ENCODE measurements around the gene NCLN.

Gene NCLN

DNA sequence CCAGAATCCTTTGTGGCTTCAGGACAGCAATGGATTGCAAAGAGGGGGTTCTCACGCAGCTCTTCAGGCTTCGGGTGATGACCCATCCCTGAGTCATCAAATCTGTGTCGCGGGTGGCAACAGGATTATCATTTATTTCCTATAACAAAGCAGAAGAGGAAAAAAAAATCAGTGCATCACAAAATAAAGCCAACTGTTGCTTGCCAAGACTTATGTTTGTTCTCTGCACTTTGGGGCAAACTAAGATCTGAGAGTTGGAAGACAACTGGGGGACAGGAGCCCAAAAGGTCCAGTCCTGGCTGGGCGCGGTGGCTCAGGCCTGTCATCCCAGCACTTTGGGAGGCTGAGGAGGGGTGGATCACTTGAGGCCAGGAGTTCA, 43.4 kb upstream of the NCLN start:
- Histone ChIP-seq H3K27ac (ENCODE audit: low read depth, low read length, poor library complexity, severe bottlenecking) (no peak overlapping the region), H3K9me2 (ENCODE audit: low read depth, low read length) (no peaks in the 10 kb centered on the region), H3F3A (ENCODE audit: insufficient read depth, low read length) (no peaks in the 10 kb centered on the region), H3K4me3 (ENCODE audit: low read depth, low read length, poor library complexity, severe bottlenecking) (no peak overlapping the region), H4K20me1 (ENCODE audit: insufficient read depth, low read length) (no peaks in the 10 kb centered on the region), H3K4me2 (ENCODE audit: low read length) (no peak overlapping the region), H3K36me3 (ENCODE audit: insufficient read depth, low read length) (no peaks in the 10 kb centered on the region), H3K9ac (ENCODE audit: low read length) (no peak overlapping the region), H2AFZ (ENCODE audit: low read length) (no peak overlapping the region), H3K4me1 (ENCODE audit: insufficient read depth, low read length, severe bottlenecking) (no peaks in the 10 kb centered on the region), H3K79me2 (ENCODE audit: insufficient read depth, low read length) (no peaks in the 10 kb centered on the region), H3K27me3 (ENCODE audit: insufficient read depth, low read length) (peaks cover 3% of the 10 kb centered on the region; the same call in 1 of the 2 replicates), H3K9me3 (ENCODE audit: low read length) (no peaks in the 10 kb centered on the region)
- no peak for TF ChIP-seq EZH2 (IDR thresholded peaks at IDR 0.05; ENCODE audit: borderline replicate concordance, low read length)
- TF ChIP-seq, protein P1, sequence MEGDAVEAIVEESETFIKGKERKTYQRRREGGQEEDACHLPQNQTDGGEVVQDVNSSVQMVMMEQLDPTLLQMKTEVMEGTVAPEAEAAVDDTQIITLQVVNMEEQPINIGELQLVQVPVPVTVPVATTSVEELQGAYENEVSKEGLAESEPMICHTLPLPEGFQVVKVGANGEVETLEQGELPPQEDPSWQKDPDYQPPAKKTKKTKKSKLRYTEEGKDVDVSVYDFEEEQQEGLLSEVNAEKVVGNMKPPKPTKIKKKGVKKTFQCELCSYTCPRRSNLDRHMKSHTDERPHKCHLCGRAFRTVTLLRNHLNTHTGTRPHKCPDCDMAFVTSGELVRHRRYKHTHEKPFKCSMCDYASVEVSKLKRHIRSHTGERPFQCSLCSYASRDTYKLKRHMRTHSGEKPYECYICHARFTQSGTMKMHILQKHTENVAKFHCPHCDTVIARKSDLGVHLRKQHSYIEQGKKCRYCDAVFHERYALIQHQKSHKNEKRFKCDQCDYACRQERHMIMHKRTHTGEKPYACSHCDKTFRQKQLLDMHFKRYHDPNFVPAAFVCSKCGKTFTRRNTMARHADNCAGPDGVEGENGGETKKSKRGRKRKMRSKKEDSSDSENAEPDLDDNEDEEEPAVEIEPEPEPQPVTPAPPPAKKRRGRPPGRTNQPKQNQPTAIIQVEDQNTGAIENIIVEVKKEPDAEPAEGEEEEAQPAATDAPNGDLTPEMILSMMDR (IDR thresholded peaks at IDR 0.05; ENCODE audit: low read length) = no peak

DNA sequence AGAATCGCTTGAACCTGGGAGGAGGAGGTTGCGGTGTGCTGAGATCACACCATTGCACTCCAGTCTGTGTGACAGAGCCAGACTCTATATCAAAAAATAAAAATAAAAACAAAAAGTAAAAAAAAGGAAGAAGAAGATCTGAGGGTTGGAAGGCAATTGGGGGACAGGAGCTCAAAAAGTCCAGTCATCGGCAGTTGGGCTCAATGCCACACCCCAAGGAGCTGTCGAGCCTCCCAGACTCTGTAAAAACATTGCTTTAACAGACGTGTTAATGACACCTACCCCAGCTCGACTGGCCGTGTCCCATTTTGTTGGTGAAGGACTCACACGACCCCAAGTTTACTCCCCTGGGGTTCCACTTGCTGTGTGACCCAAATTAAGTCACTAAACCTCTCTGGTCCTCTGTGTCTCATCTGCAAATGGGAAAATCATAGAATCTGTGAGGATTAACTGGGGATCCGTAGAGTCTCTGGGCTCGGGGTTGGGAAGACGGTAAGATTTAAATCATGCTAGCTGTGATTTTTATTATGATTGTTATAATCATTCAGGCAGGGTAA, 42.9 kb upstream of the NCLN start:
- Histone ChIP-seq H3K27me3 (ENCODE audit: insufficient read depth, low read length) (peaks cover 3% of the 10 kb centered on the region; the same call in 1 of the 2 replicates), H3K27ac (ENCODE audit: low read depth, low read length, poor library complexity, severe bottlenecking) (no peak overlapping the region), H3K4me2 (ENCODE audit: low read length) (no peak overlapping the region), H3K9ac (ENCODE audit: low read length) (no peak overlapping the region), H3K9me2 (ENCODE audit: low read depth, low read length) (no peaks in the 10 kb centered on the region), H2AFZ (ENCODE audit: low read length) (no peak overlapping the region), H4K20me1 (ENCODE audit: insufficient read depth, low read length) (no peaks in the 10 kb centered on the region), H3F3A (ENCODE audit: insufficient read depth, low read length) (no peaks in the 10 kb centered on the region), H3K36me3 (ENCODE audit: insufficient read depth, low read length) (no peaks in the 10 kb centered on the region), H3K4me3 (ENCODE audit: low read depth, low read length, poor library complexity, severe bottlenecking) (no peak overlapping the region), H3K4me1 (ENCODE audit: insufficient read depth, low read length, severe bottlenecking) (no peaks in the 10 kb centered on the region), H3K79me2 (ENCODE audit: insufficient read depth, low read length) (no peaks in the 10 kb centered on the region), H3K9me3 (ENCODE audit: low read length) (no peaks in the 10 kb centered on the region)
- TF ChIP-seq, protein P1 (IDR thresholded peaks at IDR 0.05; ENCODE audit: low read length) = no peak
- TF ChIP-seq EZH2 (IDR thresholded peaks at IDR 0.05; ENCODE audit: borderline replicate concordance, low read length) = no peak

DNA sequence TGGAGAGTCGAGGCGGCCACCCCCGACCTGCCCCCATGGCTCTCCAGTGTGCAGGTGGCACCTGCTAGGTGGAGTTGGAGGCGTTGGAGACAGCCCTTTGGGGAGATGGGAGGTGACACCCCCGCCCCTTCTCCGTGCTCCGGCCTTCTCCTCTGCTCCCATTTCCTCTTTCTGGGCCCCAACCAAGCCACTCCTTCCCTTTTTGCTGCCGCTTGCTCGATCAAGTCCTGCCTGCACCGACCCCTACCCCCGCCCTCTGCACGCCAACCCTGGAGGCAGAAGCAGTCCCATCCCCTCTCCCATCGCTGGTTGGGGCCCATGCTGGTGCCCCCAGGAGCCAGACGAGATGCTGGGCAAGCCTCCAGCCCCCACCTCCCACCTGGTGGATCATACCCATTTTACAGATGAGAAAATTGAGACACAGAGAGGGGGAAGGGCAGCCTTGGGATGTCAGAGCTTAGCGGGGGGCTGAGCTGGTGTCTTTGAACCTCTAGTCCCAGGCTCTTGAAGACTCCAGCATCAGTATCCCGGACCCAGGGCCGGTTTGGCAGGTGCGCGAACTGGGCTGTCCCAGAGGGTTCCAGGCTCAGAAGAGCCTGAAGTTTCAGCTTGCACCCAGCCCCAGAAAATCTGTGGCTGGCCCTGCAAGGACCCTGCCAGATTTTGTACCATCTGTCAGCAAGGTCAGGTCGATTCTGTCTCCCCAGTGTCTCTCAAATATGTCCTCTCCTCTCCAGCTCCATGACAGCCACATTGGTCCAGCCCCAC, 39.6 kb upstream of the NCLN start:
- Histone ChIP-seq H2AFZ (ENCODE audit: low read length) (no peak overlapping the region), H3K27me3 (ENCODE audit: insufficient read depth, low read length) (peaks cover 3% of the 10 kb centered on the region; the same call in 1 of the 2 replicates), H3K9me3 (ENCODE audit: low read length) (no peaks in the 10 kb centered on the region), H3K4me2 (ENCODE audit: low read length) (no peak overlapping the region), H3K9ac (ENCODE audit: low read length) (no peak overlapping the region), H3K36me3 (ENCODE audit: insufficient read depth, low read length) (no peaks in the 10 kb centered on the region), H3K9me2 (ENCODE audit: low read depth, low read length) (no peaks in the 10 kb centered on the region), H3K4me1 (ENCODE audit: insufficient read depth, low read length, severe bottlenecking) (no peaks in the 10 kb centered on the region), H3K4me3 (ENCODE audit: low read depth, low read length, poor library complexity, severe bottlenecking) (no peak overlapping the region), H3F3A (ENCODE audit: insufficient read depth, low read length) (no peaks in the 10 kb centered on the region), H4K20me1 (ENCODE audit: insufficient read depth, low read length) (no peaks in the 10 kb centered on the region), H3K79me2 (ENCODE audit: insufficient read depth, low read length) (no peaks in the 10 kb centered on the region), H3K27ac (ENCODE audit: low read depth, low read length, poor library complexity, severe bottlenecking) (no peak overlapping the region)
- TF ChIP-seq, protein P1 (IDR thresholded peaks at IDR 0.05; ENCODE audit: low read length) = no peak
- no peak for TF ChIP-seq EZH2 (IDR thresholded peaks at IDR 0.05; ENCODE audit: borderline replicate concordance, low read length)
